HG02943 (cell line): ENCODE results near the gene CHPF.

Experiments
- ATAC-seq: cut with Tn5 transposase; IDR thresholded peaks from one replicate; pipeline ENCODE4 v1.9.1; 2021; ENCODE audit warnings: mild to moderate bottlenecking, low read depth, moderate library complexity; ENCODE audit not compliant: unreplicated experiment

Gene CHPF

GRCh38 chr2:219499555-219499954, 44.1 kb downstream of the CHPF start:
- no peak for ATAC-seq

- no peak for ATAC-seq
Observed at GRCh38 chr2:219499058-219499307, 44.6 kb downstream of the CHPF start.

- peak; percentile 94 for ATAC-seq
Observed at GRCh38 chr2:219498280-219499057, 45.1 kb downstream of the CHPF start, which contains the start of gene GMPPA. TSS of gene GMPPA (plus strand) at chr2:219498891. CDS start at chr2:219499976, 1,085 bp downstream.

- no peak for ATAC-seq
Observed at GRCh38 chr2:219497495-219498279, 45.9 kb downstream of the CHPF start.

- ATAC-seq, result no peak
Observed at GRCh38 chr2:219496825-219497494, 46.6 kb downstream of the CHPF start.

- no peak for ATAC-seq
Observed at GRCh38 chr2:219496247-219496824, 47.3 kb downstream of the CHPF start.

GRCh38 chr2:219495531-219496122, 48.0 kb downstream of the CHPF start:
- ATAC-seq, result no peak

- ATAC-seq, result no peak
Observed at GRCh38 chr2:219494952-219495530, 48.6 kb downstream of the CHPF start.

- ATAC-seq, result no peak
Observed at GRCh38 chr2:219493086-219493485, 50.5 kb downstream of the CHPF start.

- no peak for ATAC-seq
Observed at GRCh38 chr2:219492575-219492974, 51.0 kb downstream of the CHPF start.

- ATAC-seq, result no peak
Observed at GRCh38 chr2:219491278-219491963, 52.2 kb downstream of the CHPF start.

- ATAC-seq, result no peak
Observed at GRCh38 chr2:219490600-219491130, 52.9 kb downstream of the CHPF start.

- ATAC-seq, result no peak
Observed at GRCh38 chr2:219490186-219490585, 53.4 kb downstream of the CHPF start.

GRCh38 chr2:219489315-219489714, 54.3 kb downstream of the CHPF start:
- ATAC-seq, result no peak
